ENCODE data around the gene PHF5A.
A peak's percentile ranks its signal among the peaks of the same experiment; 100 is the strongest.
"Not testable (repeated sequence)": the region's sequence is repeated elsewhere in the genome, so short reads cannot be mapped to it uniquely, and the experiment has no call there.

The PHF5A gene

GRCh38 chr22:41470886-41471285, 2.4 kb upstream of the PHF5A start:
- Histone ChIP-seq H3K27me3 (ENCODE audit: insufficient read depth, low read length, poor library complexity) (no peaks in the 10 kb centered on the region), H3K27ac (ENCODE audit: low read length) (no peak overlapping the region), H3K4me2 (ENCODE audit: insufficient read depth, low read length) (peak overlapping the region; percentile 96; the same call in 1 of the 2 replicates), H2AFZ (ENCODE audit: low read depth, low read length) (no peak overlapping the region), H3K4me3 (ENCODE audit: low read depth in 1 of 2, low read length in 2 of 2) (no peak overlapping the region), H3K9ac (ENCODE audit: low read depth, low read length) (no peak overlapping the region), H3K36me3 (ENCODE audit: insufficient read depth, low read length) (peaks cover 41% of the 10 kb centered on the region), H3K4me1 (ENCODE audit: insufficient read depth, low read length) (peaks cover 48% of the 10 kb centered on the region), H3K79me2 (ENCODE audit: insufficient read depth, low read length) (peaks cover 89% of the 10 kb centered on the region), H3K9me3 (ENCODE audit: insufficient read depth, low read length, severe bottlenecking) (no peaks in the 10 kb centered on the region), H4K20me1 (ENCODE audit: insufficient read depth, low read length) (peaks cover 15% of the 10 kb centered on the region)
- ATAC-seq (ENCODE audit: insufficient read depth, low read depth), result no peak
- TF ChIP-seq CTCF (IDR thresholded peaks at IDR 0.05; ENCODE audit: borderline replicate concordance, extremely low read depth, low read length, poor library complexity, severe bottlenecking) (no peak), EZH2 (IDR thresholded peaks at IDR 0.05; ENCODE audit: borderline replicate concordance, low read depth, low read length, severe bottlenecking) (no peak)
- DNase-seq, result no peak

GRCh38 chr22:41469218-41469851, 843 bp upstream of the PHF5A start:
- ATAC-seq (ENCODE audit: insufficient read depth, low read depth), result peak; percentile 25
- H2AFZ ChIP-seq (ENCODE audit: low read depth, low read length), result peak overlapping the region; percentile 85
- H3K4me1 ChIP-seq (ENCODE audit: insufficient read depth, low read length), result peaks cover 60% of the 10 kb centered on the region
- peaks cover 91% of the 10 kb centered on the region for H3K79me2 ChIP-seq (ENCODE audit: insufficient read depth, low read length)
- peaks cover 16% of the 10 kb centered on the region for H4K20me1 ChIP-seq (ENCODE audit: insufficient read depth, low read length)
- peak overlapping the region; percentile 96 for H3K4me2 ChIP-seq (ENCODE audit: insufficient read depth, low read length)
- peaks cover 55% of the 10 kb centered on the region for H3K36me3 ChIP-seq (ENCODE audit: insufficient read depth, low read length)
- no peak for DNase-seq
- H3K9me3 ChIP-seq (ENCODE audit: insufficient read depth, low read length, severe bottlenecking), result no peaks in the 10 kb centered on the region
- H3K27me3 ChIP-seq (ENCODE audit: insufficient read depth, low read length, poor library complexity), result no peaks in the 10 kb centered on the region
- TF ChIP-seq EZH2 (IDR thresholded peaks at IDR 0.05; ENCODE audit: borderline replicate concordance, low read depth, low read length, severe bottlenecking) (no peak), CTCF (IDR thresholded peaks at IDR 0.05; ENCODE audit: borderline replicate concordance, extremely low read depth, low read length, poor library complexity, severe bottlenecking) (no peak)
- peak overlapping the region; percentile 97 for H3K27ac ChIP-seq (ENCODE audit: low read length)
- peak overlapping the region; percentile 78 for H3K9ac ChIP-seq (ENCODE audit: low read depth, low read length)
- H3K4me3 ChIP-seq (ENCODE audit: low read depth in 1 of 2, low read length in 2 of 2), result peak overlapping the region; percentile 41 to 82; a peak in 3 of 4 replicates

DNA sequence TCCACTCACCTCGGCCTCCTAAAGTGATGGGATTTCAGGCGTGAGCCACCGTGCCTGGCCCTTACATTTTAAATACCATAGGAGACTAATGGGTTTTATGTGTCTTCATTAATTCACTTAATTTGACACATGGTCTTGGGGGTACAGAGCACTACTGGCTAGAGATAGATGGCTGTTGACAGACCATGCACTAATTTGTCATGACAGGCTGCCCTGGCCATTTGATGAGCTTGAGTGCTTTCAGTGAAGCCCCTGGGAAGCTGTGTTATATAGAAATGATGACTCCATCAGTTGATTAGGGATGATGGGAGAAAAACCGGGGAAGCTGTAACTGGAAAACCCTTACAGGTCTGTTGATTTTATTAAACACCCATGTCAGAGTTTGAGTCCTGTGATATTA, 6.6 kb downstream of the PHF5A start:
- Histone ChIP-seq H3K36me3 (ENCODE audit: insufficient read depth, low read length) (peaks cover 87% of the 10 kb centered on the region), H3K4me2 (ENCODE audit: insufficient read depth, low read length) (no peak overlapping the region), H3K9ac (ENCODE audit: low read depth, low read length) (no peak overlapping the region), H4K20me1 (ENCODE audit: insufficient read depth, low read length) (peaks cover 9% of the 10 kb centered on the region; the same call in 1 of the 2 replicates), H3K79me2 (ENCODE audit: insufficient read depth, low read length) (peaks cover 44% of the 10 kb centered on the region), H2AFZ (ENCODE audit: low read depth, low read length) (no peak overlapping the region), H3K27me3 (ENCODE audit: insufficient read depth, low read length, poor library complexity) (no peaks in the 10 kb centered on the region), H3K27ac (ENCODE audit: low read length) (no peak overlapping the region), H3K4me1 (ENCODE audit: insufficient read depth, low read length) (peaks cover 24% of the 10 kb centered on the region), H3K9me3 (ENCODE audit: insufficient read depth, low read length, severe bottlenecking) (no peaks in the 10 kb centered on the region), H3K4me3 (ENCODE audit: low read depth in 1 of 2, low read length in 2 of 2) (no peak overlapping the region)
- no peak for TF ChIP-seq CTCF (IDR thresholded peaks at IDR 0.05; ENCODE audit: borderline replicate concordance, extremely low read depth, low read length, poor library complexity, severe bottlenecking)
- TF ChIP-seq EZH2 (IDR thresholded peaks at IDR 0.05; ENCODE audit: borderline replicate concordance, low read depth, low read length, severe bottlenecking), result no peak
- no peak for ATAC-seq (ENCODE audit: insufficient read depth, low read depth)
- DNase-seq, result no peak

DNA sequence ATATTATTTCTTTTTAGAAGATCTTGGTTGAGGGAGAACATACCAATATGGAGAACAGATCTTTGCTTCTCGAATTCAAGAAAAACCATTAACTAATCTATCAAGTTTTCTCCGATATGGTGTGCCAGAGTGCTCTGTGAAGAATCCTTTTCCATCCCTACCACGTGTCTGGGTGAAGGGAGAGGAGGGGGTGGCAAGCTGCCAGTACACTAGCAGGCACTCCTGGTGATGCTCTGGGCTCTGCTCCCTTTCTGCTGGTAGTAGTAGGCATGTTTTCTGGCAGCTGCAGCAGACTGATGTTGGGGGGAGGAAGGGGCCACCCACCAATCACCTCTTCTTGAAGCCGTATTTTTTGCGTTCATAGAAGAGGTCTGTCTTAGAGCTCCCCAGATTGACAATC, 8.4 kb downstream of the PHF5A start:
- H3K9me3 ChIP-seq (ENCODE audit: insufficient read depth, low read length, severe bottlenecking); H3K4me1 ChIP-seq (ENCODE audit: insufficient read depth, low read length); H2AFZ ChIP-seq (ENCODE audit: low read depth, low read length); H3K9ac ChIP-seq (ENCODE audit: low read depth, low read length); H3K27ac ChIP-seq (ENCODE audit: low read length); H3K4me2 ChIP-seq (ENCODE audit: insufficient read depth, low read length); DNase-seq; H3K27me3 ChIP-seq (ENCODE audit: insufficient read depth, low read length, poor library complexity); H4K20me1 ChIP-seq (ENCODE audit: insufficient read depth, low read length); H3K4me3 ChIP-seq (ENCODE audit: low read depth in 1 of 2, low read length in 2 of 2); ATAC-seq (ENCODE audit: insufficient read depth, low read depth): not testable (repeated sequence)
- H3K79me2 ChIP-seq (ENCODE audit: insufficient read depth, low read length), result peaks cover 27% of the 10 kb centered on the region
- H3K36me3 ChIP-seq (ENCODE audit: insufficient read depth, low read length), result peaks cover 70% of the 10 kb centered on the region
